ENCODE results near the gene CCDC121.
"Not testable (repeated sequence)": the region's sequence is repeated elsewhere in the genome, so short reads cannot be mapped to it uniquely, and the experiment has no call there.

CCDC121 gene

GRCh38 chr2:27634291-27634690, 5.5 kb upstream of the CCDC121 start:
- no peak for DNase-seq

GRCh38 chr2:27630257-27630656, 1.4 kb upstream of the CCDC121 start:
- DNase-seq: not testable (repeated sequence)

- no peak for DNase-seq
These were observed 647 bp downstream of the CCDC121 start for GRCh38 chr2:27627963-27628766.

- not testable (repeated sequence) for DNase-seq
These were observed 1.9 kb downstream of the CCDC121 start for GRCh38 chr2:27626921-27627320.

- DNase-seq: not testable (repeated sequence)
These were observed 2.5 kb downstream of the CCDC121 start for GRCh38 chr2:27626323-27626722.

- no peak for DNase-seq
These were observed 3.9 kb downstream of the CCDC121 start for GRCh38 chr2:27624943-27625342.

- DNase-seq: no peak
These were observed 5.9 kb downstream of the CCDC121 start for GRCh38 chr2:27622921-27623384.

- no peak for DNase-seq
These were observed 7.3 kb downstream of the CCDC121 start for GRCh38 chr2:27621524-27621923.

- no peak for DNase-seq
These were observed 13.5 kb downstream of the CCDC121 start for GRCh38 chr2:27615316-27615715.

- DNase-seq: no peak
These were observed 14.8 kb downstream of the CCDC121 start for GRCh38 chr2:27613985-27614384.

GRCh38 chr2:27606611-27607010, 22.2 kb downstream of the CCDC121 start:
- DNase-seq: no peak

- DNase-seq: no peak
These were observed 32.2 kb downstream of the CCDC121 start for GRCh38 chr2:27596627-27597026.

- DNase-seq: not testable (repeated sequence)
These were observed 33.4 kb downstream of the CCDC121 start for GRCh38 chr2:27595412-27595811.

GRCh38 chr2:27594020-27594703, 34.6 kb downstream of the CCDC121 start:
- not testable (repeated sequence) for DNase-seq

GRCh38 chr2:27593240-27593639, 35.6 kb downstream of the CCDC121 start:
- DNase-seq: no peak

- no peak for DNase-seq
These were observed 37.1 kb downstream of the CCDC121 start for GRCh38 chr2:27591745-27592144.

- DNase-seq: no peak
These were observed 40.5 kb downstream of the CCDC121 start for GRCh38 chr2:27588308-27588707.

GRCh38 chr2:27587025-27587424, 41.8 kb downstream of the CCDC121 start:
- DNase-seq: no peak

- DNase-seq: no peak
These were observed 44.2 kb downstream of the CCDC121 start for GRCh38 chr2:27584597-27584996.

GRCh38 chr2:27583390-27583915, 45.4 kb downstream of the CCDC121 start:
- DNase-seq: no peak

- peak; percentile 86 to 98 for DNase-seq
These were observed 46.0 kb downstream of the CCDC121 start, which contains the start of gene ZNF512 for GRCh38 chr2:27582695-27583389. Gene ZNF512, plus strand, starts transcription at chr2:27583042. Its CDS starts 71 bp downstream, at chr2:27583113.

- DNase-seq: no peak
These were observed 46.6 kb downstream of the CCDC121 start for GRCh38 chr2:27582129-27582694.

Measured in NCI-H187 (cell line).